HepG2 (cell line): ENCODE data around the gene DNMBP. TPM values are rescaled to one million over a fixed set of nuclear protein-coding genes. Genes with fewer than 3 reads are reported as not detected.

Source experiments
- ATF6 ChIP-seq: sonication (generic); formaldehyde crosslinking; conservative IDR thresholded peaks from 2 replicates; pipeline ENCODE4 v1.4.0; 2020; ENCODE audit warnings: missing genetic modification reagents
- FOSL1 ChIP-seq: sonication (generic); formaldehyde crosslinking; IDR thresholded peaks from 2 replicates; pipeline ENCODE4 v1.9.0; 2021; ENCODE audit warnings: missing genetic modification reagents, borderline replicate concordance
- MYPOP ChIP-seq: sonication (generic); formaldehyde crosslinking; IDR thresholded peaks from 2 replicates; pipeline ENCODE4 v1.8.1; 2023; ENCODE audit warnings: mild to moderate bottlenecking, moderate library complexity, missing genetic modification reagents
- NR2F2 ChIP-seq: IDR thresholded peaks from 2 replicates; pipeline ENCODE4 v1.6.1; 2012; ENCODE audit warnings: low read depth, inconsistent platforms, borderline replicate concordance
- PHF20 ChIP-seq: sonication (generic); formaldehyde crosslinking; IDR thresholded peaks from 2 replicates; pipeline ENCODE4 v1.5.0; 2020; ENCODE audit warnings: mild to moderate bottlenecking, missing genetic modification reagents
- RAD21 ChIP-seq: fragments of 450-650 bp; formaldehyde crosslinking; IDR thresholded peaks from 2 replicates; pipeline ENCODE4 v1.5.0; 2020; ENCODE audit warnings: mild to moderate bottlenecking
- RFXAP ChIP-seq: sonication (generic); formaldehyde crosslinking; IDR thresholded peaks from 2 replicates; pipeline ENCODE4 v1.4.0; 2020; ENCODE audit warnings: missing genetic modification reagents, borderline replicate concordance
- SOX13 ChIP-seq, 3 experiments: fragments of 450-650 bp in 1 of 3; sonication (generic) in 1 of 3; formaldehyde crosslinking in 1 of 3; IDR thresholded peaks in 2 of 3; conservative IDR thresholded peaks in 1 of 3; 2 replicates each; pipeline versions ENCODE4 v1.5.0 to v1.6.1; 2016 to 2020; ENCODE audit warnings: antibody characterized with exemption in 1 of 3, mild to moderate bottlenecking in 1 of 3, missing compliant biosample characterization in 1 of 3, missing genetic modification reagents in 1 of 3, moderate library complexity in 1 of 3
- TBL1XR1 ChIP-seq: fragments of 150-350 bp; IDR thresholded peaks from 2 replicates; pipeline ENCODE4 v1.6.1; 2014; ENCODE audit warnings: borderline replicate concordance, low read length; ENCODE audit not compliant: partially characterized antibody
- TBP ChIP-seq: sonication (generic); formaldehyde crosslinking; IDR thresholded peaks from 2 replicates; pipeline ENCODE4 v1.5.0; 2020; ENCODE audit warnings: missing genetic modification reagents
- THAP11 ChIP-seq: IDR thresholded peaks from 2 replicates; pipeline ENCODE4 v1.6.1; 2016; ENCODE audit warnings: missing biosample characterization, missing genetic modification reagents
- ZBTB20 ChIP-seq: sonication (generic); formaldehyde crosslinking; IDR thresholded peaks from 2 replicates; pipeline ENCODE4 v1.8.1; 2023; ENCODE audit warnings: missing genetic modification reagents, low read depth, mild to moderate bottlenecking, borderline replicate concordance
- ZFY ChIP-seq: sonication (generic); formaldehyde crosslinking; IDR thresholded peaks from 2 replicates; pipeline ENCODE4 v1.4.0; 2020; ENCODE audit warnings: missing genetic modification reagents
- ZMYM2 ChIP-seq: sonication (generic); formaldehyde crosslinking; IDR thresholded peaks from 2 replicates; pipeline ENCODE4 v1.8.0; 2022; ENCODE audit warnings: mild to moderate bottlenecking, missing genetic modification reagents
- ZMYM3 ChIP-seq: sonication (generic); formaldehyde crosslinking; IDR thresholded peaks from 2 replicates; pipeline ENCODE4 v1.5.1; 2020; ENCODE audit warnings: mild to moderate bottlenecking, missing genetic modification reagents
- ZNF430 ChIP-seq: sonication (generic); formaldehyde crosslinking; IDR thresholded peaks from 2 replicates; pipeline ENCODE4 v1.9.0; 2021; ENCODE audit warnings: mild to moderate bottlenecking, missing genetic modification reagents
- ZNF691 ChIP-seq: sonication (generic); formaldehyde crosslinking; IDR thresholded peaks from 2 replicates; pipeline ENCODE4 v1.4.0; 2020; ENCODE audit warnings: missing genetic modification reagents, low read depth, mild to moderate bottlenecking, borderline replicate concordance
- ZNF770 ChIP-seq: sonication (generic); formaldehyde crosslinking; IDR thresholded peaks from 2 replicates; pipeline ENCODE4 v1.5.0; 2020; ENCODE audit warnings: mild to moderate bottlenecking, missing genetic modification reagents
- ZNF773 ChIP-seq: sonication (generic); formaldehyde crosslinking; IDR thresholded peaks from 2 replicates; pipeline ENCODE4 v1.4.0; 2020; ENCODE audit warnings: missing genetic modification reagents, borderline replicate concordance
- polyA plus RNA-seq, 8 experiments: library from polyadenylated mRNA; depleted of rRNA in 3 of 8; stranded (reverse) in 7 of 8; unstranded in 1 of 8; fragments of >200 nt; fragmentation: Illumina TruSeq in 4 of 8; extraction: Trizol in 4 of 8; gene quantifications; 2 replicates each; pipeline versions ENCODE4 v1.2.1 to v1.2.3, GENCODE V29; 2011 to 2016; ENCODE audit warnings: low read depth in 4 of 8, missing spikeins in 1 of 8, mixed read lengths in 1 of 8; ENCODE audit not compliant: insufficient read depth in 1 of 8
- total RNA-seq, 5 experiments: library from RNA; depleted of rRNA; stranded (reverse); fragments of >200 nt; fragmentation: Illumina TruSeq; extraction: Trizol; gene quantifications; 2 replicates each; pipeline ENCODE4 v1.2.3, GENCODE V29; 2016; ENCODE audit warnings: low read depth in 1 of 5
- TF ChIP-seq, protein P1 (sequence below): sonication (generic); formaldehyde crosslinking; IDR thresholded peaks from 2 replicates; pipeline ENCODE4 v1.4.0; 2020; ENCODE audit warnings: mild to moderate bottlenecking, low read depth, missing genetic modification reagents
- TF ChIP-seq, protein P2 (sequence below): sonication (generic); formaldehyde crosslinking; IDR thresholded peaks from 2 replicates; pipeline ENCODE4 v1.5.0; 2020; ENCODE audit warnings: mild to moderate bottlenecking, missing genetic modification reagents

Gene DNMBP
- total and polyA plus RNA-seq, 2 of the 13 experiments (the other 11 are each of a cell fraction or from before 2014, with no cell fraction given) = 3.6 to 6.3 TPM

DNA sequence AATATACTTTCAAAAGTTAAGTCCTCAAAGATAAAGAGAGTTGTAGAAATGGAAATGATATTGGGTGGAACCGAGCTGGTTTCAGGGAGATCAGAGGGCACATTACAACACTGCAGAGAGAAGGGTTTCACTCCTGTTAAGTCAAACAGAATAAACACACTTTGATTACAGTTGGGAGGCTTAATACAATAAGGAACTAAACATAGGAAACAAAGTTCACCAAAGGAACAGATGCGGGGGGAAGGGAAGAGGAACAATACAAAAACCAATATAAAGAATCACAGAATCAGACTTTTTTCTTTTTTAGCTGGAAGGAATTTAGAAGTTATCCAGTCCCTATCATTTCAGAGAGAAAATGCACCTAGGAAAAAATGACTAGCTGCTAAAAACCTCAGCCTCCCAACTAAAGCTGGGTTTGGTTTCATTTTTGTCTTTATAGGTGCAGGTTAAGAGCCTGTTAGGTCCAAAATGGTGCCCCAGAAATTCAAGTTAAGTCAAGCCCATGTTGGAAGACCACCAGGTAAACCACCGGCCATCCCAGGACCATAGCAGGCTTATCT lies 81.9 kb downstream of the DNMBP start (continued):
- TF ChIP-seq ATF6 (no peak), ZNF691 (CRISPR knock-in tag) (no peak), TBP (CRISPR knock-in tag) (no peak), NR2F2 (no peak), ZNF773 (CRISPR knock-in tag) (no peak), ZNF770 (CRISPR knock-in tag) (no peak), FOSL1 (CRISPR knock-in tag) (no peak), TBL1XR1 (no peak), RAD21 (CRISPR knock-in tag) (no peak), ZBTB20 (CRISPR knock-in tag) (no peak), ZMYM3 (no peak), PHF20 (no peak), ZMYM2 (no peak), SOX13 (IDR thresholded peaks at IDR 0.05) (peak; percentile 64; the same call in 1 of the 2 replicates), SOX13 (CRISPR knock-in tag; conservative IDR thresholded peaks at IDR 0.05 in 1 of 2, IDR thresholded peaks at IDR 0.05 in 1 of 2) (peak in 1 of 2 experiments; percentile 90; a peak in 2 of 4 replicates), ZNF430 (no peak), THAP11 (CRISPR knock-in tag) (peak; percentile 51), RFXAP (no peak), ZFY (CRISPR knock-in tag) (no peak), MYPOP (CRISPR knock-in tag) (no peak; the same call in 1 of the 2 replicates)
- TF ChIP-seq, protein P1, sequence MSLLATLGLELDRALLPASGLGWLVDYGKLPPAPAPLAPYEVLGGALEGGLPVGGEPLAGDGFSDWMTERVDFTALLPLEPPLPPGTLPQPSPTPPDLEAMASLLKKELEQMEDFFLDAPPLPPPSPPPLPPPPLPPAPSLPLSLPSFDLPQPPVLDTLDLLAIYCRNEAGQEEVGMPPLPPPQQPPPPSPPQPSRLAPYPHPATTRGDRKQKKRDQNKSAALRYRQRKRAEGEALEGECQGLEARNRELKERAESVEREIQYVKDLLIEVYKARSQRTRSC (CRISPR knock-in tag) = no peak
- TF ChIP-seq, protein P2, sequence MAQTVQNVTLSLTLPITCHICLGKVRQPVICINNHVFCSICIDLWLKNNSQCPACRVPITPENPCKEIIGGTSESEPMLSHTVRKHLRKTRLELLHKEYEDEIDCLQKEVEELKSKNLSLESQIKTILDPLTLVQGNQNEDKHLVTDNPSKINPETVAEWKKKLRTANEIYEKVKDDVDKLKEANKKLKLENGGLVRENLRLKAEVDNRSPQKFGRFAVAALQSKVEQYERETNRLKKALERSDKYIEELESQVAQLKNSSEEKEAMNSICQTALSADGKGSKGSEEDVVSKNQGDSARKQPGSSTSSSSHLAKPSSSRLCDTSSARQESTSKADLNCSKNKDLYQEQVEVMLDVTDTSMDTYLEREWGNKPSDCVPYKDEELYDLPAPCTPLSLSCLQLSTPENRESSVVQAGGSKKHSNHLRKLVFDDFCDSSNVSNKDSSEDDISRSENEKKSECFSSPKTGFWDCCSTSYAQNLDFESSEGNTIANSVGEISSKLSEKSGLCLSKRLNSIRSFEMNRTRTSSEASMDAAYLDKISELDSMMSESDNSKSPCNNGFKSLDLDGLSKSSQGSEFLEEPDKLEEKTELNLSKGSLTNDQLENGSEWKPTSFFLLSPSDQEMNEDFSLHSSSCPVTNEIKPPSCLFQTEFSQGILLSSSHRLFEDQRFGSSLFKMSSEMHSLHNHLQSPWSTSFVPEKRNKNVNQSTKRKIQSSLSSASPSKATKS (CRISPR knock-in tag) = no peak
